Choroid plexus epithelial cell (primary cell): ENCODE measurements around the gene ATF6B.
"Not testable (repeated sequence)": the region's sequence is repeated elsewhere in the genome, so short reads cannot be mapped to it uniquely, and the experiment has no call there.

Experiments
- DNase-seq: peaks from one replicate; pipeline ENCODE4 v3.0.0-alpha.2; 2010; ENCODE audit warnings: low read depth
- H3K4me3 ChIP-seq: 2 replicates; pipeline ENCODE4 v1.5.1; 2011; ENCODE audit warnings: low read depth, mild to moderate bottlenecking, control low read depth, low read length, moderate library complexity
- CTCF ChIP-seq: conservative IDR thresholded peaks from 2 replicates; pipeline ENCODE4 v1.5.1; 2011; ENCODE audit warnings: low read depth, mild to moderate bottlenecking, control low read depth, inconsistent platforms, low read length, moderate library complexity

Gene ATF6B

GRCh38 chr6:32149932-32150870, 22.2 kb upstream of the ATF6B start:
- no peak overlapping the region for H3K4me3 ChIP-seq
- TF ChIP-seq CTCF: no peak
- no peak for DNase-seq

- no peak for TF ChIP-seq CTCF
- DNase-seq: no peak
- peak overlapping the region; percentile 47 for H3K4me3 ChIP-seq
Observed at GRCh38 chr6:32149092-32149755, 21.2 kb upstream of the ATF6B start.

- H3K4me3 ChIP-seq: peak overlapping the region; percentile 47
- peak; percentile 78 for DNase-seq
- TF ChIP-seq CTCF: peak; percentile 45
Observed at GRCh38 chr6:32148289-32149091, 20.4 kb upstream of the ATF6B start.

- DNase-seq: no peak
- TF ChIP-seq CTCF: no peak
- no peak overlapping the region for H3K4me3 ChIP-seq
Observed at GRCh38 chr6:32147401-32148132, 19.5 kb upstream of the ATF6B start.

GRCh38 chr6:32146687-32147086, 18.6 kb upstream of the ATF6B start:
- TF ChIP-seq CTCF: no peak
- H3K4me3 ChIP-seq: no peak overlapping the region
- no peak for DNase-seq

GRCh38 chr6:32146287-32146686, 18.2 kb upstream of the ATF6B start:
- DNase-seq: no peak
- no peak for TF ChIP-seq CTCF
- no peak overlapping the region for H3K4me3 ChIP-seq

GRCh38 chr6:32144238-32144637, 16.2 kb upstream of the ATF6B start:
- not testable (repeated sequence) for DNase-seq, H3K4me3 ChIP-seq
